ENCODE measurements around the gene NHP2. TPM values are rescaled to one million over a fixed set of nuclear protein-coding genes. Genes with fewer than 3 reads are reported as not detected.

Gene NHP2
- polyA plus RNA-seq, 3 donors = 68.9 to 139 (median 108) TPM

DNA sequence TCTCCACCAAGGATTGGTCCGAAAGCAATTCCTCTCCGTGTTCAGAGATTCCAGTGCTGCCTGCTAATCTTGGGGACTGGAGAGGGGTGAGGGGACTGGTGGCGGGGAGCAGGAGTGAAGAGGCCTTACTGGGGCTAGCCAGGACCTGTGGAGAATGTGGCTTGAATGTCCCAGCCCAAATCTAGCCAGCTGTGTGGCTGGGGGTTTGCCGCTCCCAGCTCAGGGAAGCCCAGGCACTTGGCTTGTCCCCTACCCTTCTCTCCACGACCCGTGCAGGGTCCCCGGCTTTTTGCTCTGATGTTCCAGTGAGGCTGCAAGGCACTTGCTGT is 37.9 kb downstream of the NHP2 start:
- Histone ChIP-seq H3K27me3 (ENCODE audit: control insufficient read depth in 2 of 2, insufficient read depth in 2 of 2, low read length in 2 of 2) (peaks cover 47 to 70% of the 10 kb centered on the region in 2 donors), H3K36me3 (replicated peaks in 1 of 2; ENCODE audit: control insufficient read depth in 1 of 2, insufficient read depth in 2 of 2, low read length in 2 of 2) (no peaks in the 10 kb centered on the region), H3K4me2 (replicated peaks; ENCODE audit: extremely low read depth, low read length, poor library complexity, severe bottlenecking) (no peak overlapping the region), H3K27ac (ENCODE audit: low read depth in 1 of 2, low read length in 2 of 2) (no peak overlapping the region), H3K9ac (ENCODE audit: insufficient read depth, low read length, poor library complexity, severe bottlenecking) (no peak overlapping the region), H3K9me3 (replicated peaks in 1 of 2; ENCODE audit: control insufficient read depth in 1 of 2, insufficient read depth in 1 of 2, low read length in 2 of 2) (peaks cover 3 to 29% of the 10 kb centered on the region in 2 donors), H3K4me3 (replicated peaks in 1 of 3; ENCODE audit: low read depth in 2 of 3, low read length in 3 of 3) (no peak overlapping the region), H4K20me1 (ENCODE audit: insufficient read depth, low read length) (no peaks in the 10 kb centered on the region), H3K4me1 (ENCODE audit: control insufficient read depth in 1 of 2, insufficient read depth in 2 of 2, low read length in 2 of 2) (peaks cover 3 to 17% of the 10 kb centered on the region in 2 donors), H2AFZ (ENCODE audit: insufficient read depth, low read depth, low read length, poor library complexity, severe bottlenecking) (no peak overlapping the region), H3K79me2 (ENCODE audit: insufficient read depth, low read length) (no peaks in the 10 kb centered on the region)
- 75% methylated on average over 1 of the region's 7 CpGs for WGBS (ENCODE audit: insufficient coverage)
- Mint-ChIP-seq H3K4me3 (peak overlapping the region in 1 of 2 donors; percentile 59), H3K27me3 (ENCODE audit: low read depth in 3 of 3) (peaks cover 64 to 81% (median 71%) of the 10 kb centered on the region in 3 donors), H3K36me3 (no peaks in the 10 kb centered on the region), H3K4me1 (peaks cover 21% of the 10 kb centered on the region), H3K9me3 (peaks cover 0 to 33% (median 11%) of the 10 kb centered on the region in 7 donors), H3K27ac (peak overlapping the region in 1 of 7 donors; percentile 69)
- DNase-seq = peak in 1 of 3 donors; percentile 1
- intact Hi-C loops (cut with micrococcal nuclease) = no loop called here
- TF ChIP-seq, protein P1, sequence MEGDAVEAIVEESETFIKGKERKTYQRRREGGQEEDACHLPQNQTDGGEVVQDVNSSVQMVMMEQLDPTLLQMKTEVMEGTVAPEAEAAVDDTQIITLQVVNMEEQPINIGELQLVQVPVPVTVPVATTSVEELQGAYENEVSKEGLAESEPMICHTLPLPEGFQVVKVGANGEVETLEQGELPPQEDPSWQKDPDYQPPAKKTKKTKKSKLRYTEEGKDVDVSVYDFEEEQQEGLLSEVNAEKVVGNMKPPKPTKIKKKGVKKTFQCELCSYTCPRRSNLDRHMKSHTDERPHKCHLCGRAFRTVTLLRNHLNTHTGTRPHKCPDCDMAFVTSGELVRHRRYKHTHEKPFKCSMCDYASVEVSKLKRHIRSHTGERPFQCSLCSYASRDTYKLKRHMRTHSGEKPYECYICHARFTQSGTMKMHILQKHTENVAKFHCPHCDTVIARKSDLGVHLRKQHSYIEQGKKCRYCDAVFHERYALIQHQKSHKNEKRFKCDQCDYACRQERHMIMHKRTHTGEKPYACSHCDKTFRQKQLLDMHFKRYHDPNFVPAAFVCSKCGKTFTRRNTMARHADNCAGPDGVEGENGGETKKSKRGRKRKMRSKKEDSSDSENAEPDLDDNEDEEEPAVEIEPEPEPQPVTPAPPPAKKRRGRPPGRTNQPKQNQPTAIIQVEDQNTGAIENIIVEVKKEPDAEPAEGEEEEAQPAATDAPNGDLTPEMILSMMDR (IDR thresholded peaks at IDR 0.05) = no peak

DNA sequence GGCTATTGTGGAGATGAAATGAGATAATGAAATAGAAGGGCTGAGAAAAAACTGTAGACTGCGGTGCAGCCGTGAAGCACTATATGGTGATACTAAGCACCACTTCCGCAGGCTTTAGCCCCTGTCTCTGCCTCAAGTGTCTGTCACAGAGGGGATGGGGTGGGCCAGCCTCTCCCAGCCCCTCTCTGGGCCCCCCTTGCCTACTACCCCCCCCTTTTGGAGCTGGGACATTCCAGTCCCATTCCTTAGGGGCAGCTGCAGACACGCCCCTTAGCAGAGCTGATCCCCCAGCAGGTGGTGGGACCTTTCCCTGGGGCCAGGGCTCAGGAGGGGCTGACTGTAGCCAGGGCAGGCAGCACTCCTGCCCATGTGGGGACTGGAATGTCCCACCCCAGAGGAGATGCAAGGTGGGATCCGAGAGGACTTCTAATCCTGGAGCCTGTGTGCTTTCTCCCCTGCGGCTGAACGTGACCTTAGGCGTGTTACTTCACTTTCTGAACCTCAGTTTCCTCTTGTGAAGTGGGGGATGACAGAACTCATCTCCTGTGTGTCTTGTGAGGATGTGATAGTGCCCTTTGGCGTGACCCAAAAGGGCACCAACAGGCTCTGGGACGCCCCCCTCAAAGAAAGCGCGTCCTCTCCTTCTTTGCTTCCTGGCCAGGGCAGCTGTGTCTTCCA is 38.4 kb downstream of the NHP2 start:
- Histone ChIP-seq H3K27ac (ENCODE audit: low read depth in 1 of 2, low read length in 2 of 2) (no peak overlapping the region), H3K79me2 (ENCODE audit: insufficient read depth, low read length) (no peaks in the 10 kb centered on the region), H4K20me1 (ENCODE audit: insufficient read depth, low read length) (no peaks in the 10 kb centered on the region), H3K9me3 (replicated peaks in 1 of 2; ENCODE audit: control insufficient read depth in 1 of 2, insufficient read depth in 1 of 2, low read length in 2 of 2) (peaks cover 3 to 29% of the 10 kb centered on the region in 2 donors), H3K4me2 (replicated peaks; ENCODE audit: extremely low read depth, low read length, poor library complexity, severe bottlenecking) (no peak overlapping the region), H3K4me3 (replicated peaks in 1 of 3; ENCODE audit: low read depth in 2 of 3, low read length in 3 of 3) (no peak overlapping the region), H3K4me1 (ENCODE audit: control insufficient read depth in 1 of 2, insufficient read depth in 2 of 2, low read length in 2 of 2) (peaks cover 3 to 17% of the 10 kb centered on the region in 2 donors), H2AFZ (ENCODE audit: insufficient read depth, low read depth, low read length, poor library complexity, severe bottlenecking) (no peak overlapping the region), H3K27me3 (ENCODE audit: control insufficient read depth in 2 of 2, insufficient read depth in 2 of 2, low read length in 2 of 2) (peaks cover 48 to 72% of the 10 kb centered on the region in 2 donors), H3K36me3 (replicated peaks in 1 of 2; ENCODE audit: control insufficient read depth in 1 of 2, insufficient read depth in 2 of 2, low read length in 2 of 2) (no peaks in the 10 kb centered on the region), H3K9ac (ENCODE audit: insufficient read depth, low read length, poor library complexity, severe bottlenecking) (no peak overlapping the region)
- DNase-seq = peak in 1 of 3 donors; percentile 1
- Mint-ChIP-seq H3K27me3 (ENCODE audit: low read depth in 3 of 3) (peaks cover 66 to 81% (median 71%) of the 10 kb centered on the region in 3 donors), H3K9me3 (peaks cover 0 to 34% (median 11%) of the 10 kb centered on the region in 7 donors), H3K36me3 (no peaks in the 10 kb centered on the region), H3K27ac (peak overlapping the region in 1 of 7 donors; percentile 69), H3K4me1 (peaks cover 20% of the 10 kb centered on the region), H3K4me3 (peak overlapping the region in 1 of 2 donors; percentile 86)
- intact Hi-C loops (cut with micrococcal nuclease) = no loop called here
- 70% methylated on average over 2 of the region's 12 CpGs for WGBS (ENCODE audit: insufficient coverage)
- TF ChIP-seq, protein P1 (IDR thresholded peaks at IDR 0.05) = no peak

Data from CD14-positive monocyte (primary cell).